T1000 (cell line): Measurements from ENCODE around the gene NACC2.
"Not testable (repeated sequence)": the region's sequence is repeated elsewhere in the genome, so short reads cannot be mapped to it uniquely, and the experiment has no call there.

Experiments used
- DNase-seq: peaks from one replicate; lab custom pipeline; 2025; ENCODE audit warnings: mixed read lengths; lab: John Stamatoyannopoulos, UW

Gene NACC2

DNA sequence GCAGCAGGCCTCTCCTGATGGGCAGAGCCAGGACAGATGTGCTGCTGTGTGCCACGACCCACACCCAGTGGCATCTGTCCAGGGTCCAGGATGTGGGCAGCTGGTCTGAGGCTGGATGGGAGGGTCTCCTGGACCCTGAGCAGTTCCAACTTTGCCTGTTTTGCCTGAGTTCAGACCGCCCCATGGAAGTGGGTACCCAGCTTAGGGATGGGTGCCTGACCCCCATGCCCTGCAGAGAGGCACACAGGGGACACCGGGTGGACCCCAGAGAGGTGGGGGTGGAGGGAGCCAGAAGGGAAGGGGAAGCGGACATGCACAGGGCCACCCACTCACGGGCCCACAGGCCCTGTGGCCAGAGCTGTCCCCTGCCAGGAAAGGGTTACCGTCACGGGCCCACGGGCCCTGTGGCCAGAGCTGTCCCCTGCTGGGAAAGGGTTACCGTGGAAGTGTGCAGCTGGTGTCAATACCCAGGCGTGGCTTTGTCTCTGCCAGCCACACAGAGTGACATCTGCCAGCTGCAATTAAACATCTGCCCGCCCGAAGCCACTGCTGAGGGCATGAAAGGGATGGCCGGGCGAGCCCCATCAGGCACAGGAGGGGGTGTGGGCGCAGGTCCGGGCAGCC lies 50.0 kb downstream of the NACC2 start:
- no peak for DNase-seq

GRCh38 chr9:136044207-136044970 lies 50.7 kb downstream of the NACC2 start:
- DNase-seq, result no peak

GRCh38 chr9:136043441-136043991 lies 51.6 kb downstream of the NACC2 start:
- DNase-seq, result no peak

GRCh38 chr9:136042541-136042940 lies 52.5 kb downstream of the NACC2 start:
- no peak for DNase-seq

DNA sequence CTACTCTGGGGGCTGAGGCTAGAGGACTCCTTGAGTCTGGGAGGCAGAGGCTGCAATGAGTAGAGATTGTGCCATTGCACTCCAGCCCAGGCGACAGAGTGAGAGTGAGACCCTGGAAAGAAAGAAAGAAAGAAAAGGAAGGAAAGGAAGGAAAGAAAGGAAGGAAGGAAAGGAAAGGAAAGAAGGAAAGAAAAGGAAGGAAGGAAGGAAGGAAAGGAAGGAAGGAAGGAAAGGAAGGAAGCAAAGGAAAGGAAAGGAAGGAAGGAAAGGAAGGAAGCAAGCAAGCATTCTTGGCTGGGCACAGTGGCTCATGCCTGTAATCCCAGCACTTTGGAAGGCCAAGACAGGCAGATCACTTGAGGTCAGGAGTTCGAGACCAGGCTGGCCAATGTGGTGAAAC lies 54.2 kb downstream of the NACC2 start:
- not testable (repeated sequence) for DNase-seq

DNA sequence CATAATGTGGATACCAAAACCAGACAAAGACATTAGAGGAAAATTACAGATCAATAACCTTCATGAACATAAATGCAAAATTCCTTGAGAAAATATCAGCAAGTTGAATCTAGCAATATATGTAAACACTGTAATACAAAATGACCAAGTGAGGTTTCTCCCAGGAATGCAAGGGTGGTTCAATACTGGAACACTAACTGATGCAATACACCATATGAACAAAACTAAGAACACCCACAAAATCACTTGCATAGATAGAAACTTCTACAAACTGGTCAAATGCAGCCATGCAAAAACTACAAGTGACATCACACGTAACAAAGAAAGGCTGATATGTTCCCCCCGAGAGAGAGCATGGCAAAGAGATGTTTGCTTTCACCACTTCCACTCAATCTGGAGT lies 55.6 kb downstream of the NACC2 start:
- no peak for DNase-seq

GRCh38 chr9:136036848-136037247 lies 58.2 kb downstream of the NACC2 start:
- no peak for DNase-seq

DNA sequence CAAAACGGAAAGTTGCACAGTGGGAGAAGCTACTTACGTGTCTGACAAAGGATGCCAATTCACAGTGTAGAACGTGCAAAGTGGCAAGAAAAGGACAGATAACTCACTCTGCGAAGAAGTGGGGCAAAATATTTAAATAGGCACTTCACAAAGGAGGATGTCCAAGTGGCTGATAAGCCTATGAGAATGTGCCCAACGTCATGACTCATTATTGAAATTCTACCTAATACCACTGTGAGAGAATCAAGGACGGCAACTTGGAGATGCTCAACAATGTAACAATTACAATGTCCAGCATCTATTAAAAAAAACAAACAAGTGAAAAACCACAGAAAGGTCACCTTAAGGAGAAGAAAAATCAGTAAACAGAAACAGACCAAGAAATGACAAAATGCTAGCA lies 59.0 kb downstream of the NACC2 start:
- no peak for DNase-seq

GRCh38 chr9:136031741-136032730 lies 63.1 kb downstream of the NACC2 start:
- no peak for DNase-seq

DNA sequence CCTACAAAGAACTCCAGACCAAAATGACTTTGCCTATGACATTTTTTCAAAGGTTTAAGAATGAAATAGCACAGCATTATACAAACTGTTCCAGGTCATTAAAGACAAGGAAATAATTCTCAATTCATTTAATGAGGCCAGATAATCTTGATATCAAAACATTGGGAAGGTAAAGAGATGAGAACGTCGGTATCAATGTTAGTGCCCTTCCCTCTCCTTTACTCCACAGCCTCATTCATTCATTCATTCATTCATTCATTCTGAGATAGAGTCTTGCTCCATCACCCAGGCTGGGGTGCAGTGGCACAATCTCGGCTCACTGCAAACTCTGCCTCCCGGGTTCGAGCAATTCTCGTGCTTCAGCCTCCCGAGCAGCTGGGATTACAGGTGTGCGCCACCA lies 64.0 kb downstream of the NACC2 start:
- DNase-seq, result no peak

- DNase-seq, result no peak
Observed at GRCh38 chr9:136029556-136029955, 65.5 kb downstream of the NACC2 start.

DNA sequence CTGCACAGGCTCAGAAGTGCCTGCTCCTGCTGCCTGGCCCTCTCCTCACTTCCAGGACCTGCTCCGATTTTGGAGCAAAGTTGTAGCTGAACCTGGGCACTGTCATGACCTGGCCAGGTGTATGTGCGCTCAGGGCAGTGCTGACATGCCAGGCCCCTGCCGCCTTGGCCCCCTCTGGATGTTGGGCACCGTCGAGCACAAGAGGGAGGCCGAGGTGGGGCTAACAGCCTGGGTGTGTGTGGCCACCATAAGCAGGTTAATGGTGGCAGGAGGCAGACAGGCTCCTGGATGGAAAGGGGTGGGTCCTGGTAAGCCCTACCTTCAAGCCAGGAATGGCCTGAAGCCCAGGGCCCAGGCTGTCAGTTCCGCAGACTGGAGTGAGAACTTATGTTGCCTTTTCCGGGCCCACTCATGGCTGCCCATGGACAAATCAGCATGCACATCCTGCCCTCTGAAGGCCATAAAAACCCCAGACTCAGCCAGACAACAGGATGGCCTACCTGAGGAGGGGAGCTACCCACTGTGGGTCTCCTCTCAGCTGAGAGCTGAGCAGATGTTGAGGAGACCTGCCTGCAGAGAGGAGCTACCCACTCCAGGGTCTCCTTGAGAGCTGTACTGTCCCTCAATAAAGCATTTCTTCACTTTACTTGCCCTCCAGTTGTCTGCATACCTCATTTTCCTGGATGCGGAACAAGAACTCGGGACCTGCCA lies 66.2 kb downstream of the NACC2 start:
- DNase-seq, result no peak

DNA sequence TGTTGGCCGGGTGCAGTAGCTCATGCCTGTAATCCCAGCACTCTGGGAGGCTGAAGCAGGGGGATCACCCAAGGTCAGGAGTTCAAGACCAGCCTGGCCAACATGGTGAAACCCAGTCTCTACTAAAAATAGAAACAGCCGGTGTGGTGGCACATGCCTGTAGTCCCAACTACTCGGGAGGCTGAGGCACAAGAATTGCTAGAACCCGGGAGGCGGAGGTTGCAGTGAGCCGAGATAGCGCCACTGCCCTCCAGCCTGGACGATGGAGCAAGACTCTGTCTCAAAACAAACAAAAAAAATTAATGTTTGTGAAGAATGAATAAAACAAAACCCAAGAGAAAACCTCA lies 68.2 kb downstream of the NACC2 start:
- DNase-seq, result not testable (repeated sequence)

DNA sequence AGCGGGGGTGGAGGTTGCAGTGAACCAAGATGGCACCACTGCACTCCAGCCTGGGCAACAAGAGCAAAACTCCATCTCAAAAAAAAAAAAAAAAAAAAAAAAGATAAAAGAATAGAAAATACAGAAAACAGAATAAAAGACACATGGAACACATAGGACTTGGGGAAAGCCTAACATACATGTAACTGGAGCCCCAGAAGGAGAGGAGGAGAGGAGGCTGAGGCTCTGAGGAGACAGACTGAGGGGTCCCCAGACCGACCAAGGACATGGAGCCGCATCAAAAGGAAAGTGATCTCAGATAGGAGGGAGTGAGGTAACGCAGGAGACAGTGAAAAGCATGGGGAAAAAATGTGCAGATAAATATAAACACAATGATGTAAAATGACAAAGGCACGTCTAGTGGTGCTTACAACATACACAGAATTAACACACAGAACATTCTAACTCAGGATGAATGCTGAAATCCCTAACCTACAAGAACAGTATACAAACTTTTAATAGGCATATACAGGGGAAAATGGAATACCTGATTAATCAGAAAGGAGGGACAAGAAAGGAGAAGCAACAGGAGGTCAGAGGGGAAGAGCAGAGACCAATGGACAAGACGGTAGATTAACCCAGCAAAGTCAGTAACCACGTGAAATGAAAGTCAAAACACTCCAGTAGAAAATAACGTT lies 68.7 kb downstream of the NACC2 start:
- DNase-seq, result no peak

DNA sequence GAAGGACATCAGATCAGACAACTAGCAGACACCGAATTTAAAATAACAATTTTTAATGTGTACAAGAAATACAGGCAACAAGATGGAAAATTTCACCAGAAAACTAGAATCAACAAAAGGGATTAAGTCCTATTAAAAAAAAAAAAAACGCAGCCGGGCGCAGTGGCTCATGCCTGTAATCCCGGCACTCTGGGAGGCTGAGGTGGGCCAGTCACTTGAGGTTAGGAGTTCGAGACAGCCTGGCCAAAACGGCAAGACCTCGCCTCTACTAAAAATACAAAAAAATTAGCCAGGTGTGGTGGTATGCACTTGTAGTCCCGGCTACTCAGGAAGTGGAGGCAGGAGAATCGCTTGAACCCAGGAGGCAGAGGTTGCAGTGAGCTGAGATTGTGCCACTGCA lies 69.6 kb downstream of the NACC2 start:
- DNase-seq, result no peak

DNA sequence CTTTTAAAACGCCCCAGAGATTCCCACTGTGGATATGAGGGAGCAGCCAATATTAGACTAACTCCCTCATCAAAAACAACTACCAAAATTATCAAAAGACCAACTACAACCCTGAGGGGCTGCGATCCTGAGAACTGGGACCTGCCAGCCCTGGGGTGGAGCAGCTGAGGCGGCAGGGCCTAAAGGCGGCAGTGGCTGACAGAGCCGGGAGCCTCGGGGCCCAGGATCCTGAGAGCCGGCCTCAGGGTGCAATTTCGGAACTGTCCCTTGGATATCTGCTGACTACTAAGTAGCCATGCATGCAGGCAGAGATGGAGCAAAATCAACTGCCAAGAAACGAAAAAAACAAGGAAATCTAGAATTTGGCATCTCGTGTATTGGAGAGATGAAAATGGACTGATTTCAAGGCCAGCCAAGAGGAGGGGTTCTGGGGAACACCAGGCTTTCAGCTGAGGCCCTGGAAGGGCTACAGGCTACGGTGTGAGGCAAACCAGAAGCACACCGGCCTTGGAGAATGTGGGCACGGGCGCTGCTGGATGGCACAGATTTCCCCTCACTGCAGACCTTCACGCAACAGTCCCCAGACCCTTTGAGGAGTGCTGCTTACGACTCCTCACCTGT lies 70.3 kb downstream of the NACC2 start:
- DNase-seq, result no peak

- no peak for DNase-seq
Observed at GRCh38 chr9:136024286-136024685, 70.8 kb downstream of the NACC2 start.

DNA sequence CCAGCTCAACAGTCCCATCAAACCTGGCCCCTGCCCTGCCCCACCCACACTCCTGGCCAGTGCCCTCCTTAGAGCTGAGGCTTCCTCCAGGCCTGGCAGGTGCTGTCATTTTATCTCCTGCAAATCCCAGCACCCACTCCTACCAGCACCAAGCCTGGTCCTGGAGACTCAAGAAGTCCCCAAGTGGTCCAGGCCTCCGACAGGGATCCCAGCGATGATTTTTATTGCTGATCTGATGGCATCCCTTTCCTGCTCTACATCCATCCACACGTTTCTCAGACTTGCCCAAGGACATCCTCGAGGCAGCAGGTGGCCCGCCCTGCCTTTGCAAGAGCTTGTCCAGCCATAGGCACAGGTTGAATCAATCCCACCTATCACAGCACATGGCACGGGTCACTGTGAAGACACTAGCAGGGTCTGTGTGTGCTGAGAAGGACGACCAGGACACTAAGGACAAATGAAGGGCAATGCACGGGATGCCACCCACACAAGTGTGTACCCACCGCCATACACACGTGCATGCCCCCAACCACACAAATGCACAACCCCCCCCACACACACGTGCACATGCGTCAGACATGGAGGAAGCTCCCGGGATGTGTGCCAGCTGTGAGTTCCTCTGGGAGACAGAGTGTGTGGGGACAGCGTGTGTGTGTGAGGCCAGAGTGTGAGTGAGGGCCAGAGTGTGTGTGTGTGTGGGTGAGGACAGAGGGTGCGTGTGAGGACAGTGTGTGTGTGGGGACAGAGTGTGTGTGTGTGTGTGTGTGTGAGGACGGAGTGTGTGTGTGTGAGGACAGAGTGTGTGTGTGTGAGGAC lies 71.5 kb downstream of the NACC2 start:
- DNase-seq, result no peak

GRCh38 chr9:136022731-136023409 lies 72.2 kb downstream of the NACC2 start:
- no peak for DNase-seq
